Memory B cell (primary cell): ENCODE results near the gene RSPH3.
"Not testable (repeated sequence)": the region's sequence is repeated elsewhere in the genome, so short reads cannot be mapped to it uniquely, and the experiment has no call there.

ENCODE experiments used
- ATAC-seq: fragments of 150-1000 bp; cut with Tn5 transposase; 2 replicates; pipeline ENCODE4 v1.10.0; 2021; ENCODE audit warnings: low read depth, mild to moderate bottlenecking, moderate library complexity
- DNase-seq, 2 donors: peaks; one replicate each; pipeline ENCODE4 v3.0.0; 2022; ENCODE audit warnings: low spot score in 2 of 2
- H3K27ac Mint-ChIP-seq: one replicate; pipeline ENCODE4 v1.8.0; 2022; ENCODE audit warnings: mild to moderate bottlenecking, moderate library complexity, mixed read lengths
- H3K27me3 Mint-ChIP-seq: one replicate; pipeline ENCODE4 v1.8.0; 2022; ENCODE audit warnings: mixed read lengths
- H3K36me3 Mint-ChIP-seq: one replicate; pipeline ENCODE4 v1.8.0; 2022; ENCODE audit warnings: mild to moderate bottlenecking, mixed read lengths
- H3K4me1 Mint-ChIP-seq: one replicate; pipeline ENCODE4 v1.8.0; 2022; ENCODE audit warnings: mixed read lengths
- H3K4me3 Mint-ChIP-seq: one replicate; pipeline ENCODE4 v1.8.0; 2022; ENCODE audit warnings: mild to moderate bottlenecking, moderate library complexity, mixed read lengths
- H3K9me3 Mint-ChIP-seq: one replicate; pipeline ENCODE4 v1.8.0; 2022; ENCODE audit warnings: mixed read lengths

The RSPH3 gene

GRCh38 chr6:158972241-158973233, 27.5 kb downstream of the RSPH3 start:
- Mint-ChIP-seq H3K4me3 (no peak overlapping the region), H3K27me3 (no peaks in the 10 kb centered on the region), H3K36me3 (peaks cover 7% of the 10 kb centered on the region), H3K4me1 (no peaks in the 10 kb centered on the region), H3K9me3 (peaks cover 7% of the 10 kb centered on the region), H3K27ac (peak overlapping the region; percentile 53)
- peak; percentile 81 for ATAC-seq
- DNase-seq, result peak in 1 of 2 donors; percentile 51

GRCh38 chr6:158970640-158971275, 29.2 kb downstream of the RSPH3 start:
- H3K9me3 Mint-ChIP-seq, result peaks cover 10% of the 10 kb centered on the region

GRCh38 chr6:158969148-158969547, 30.9 kb downstream of the RSPH3 start:
- Mint-ChIP-seq H3K36me3 (peaks cover 7% of the 10 kb centered on the region), H3K9me3 (peaks cover 10% of the 10 kb centered on the region), H3K27me3 (no peaks in the 10 kb centered on the region), H3K27ac (no peak overlapping the region), H3K4me1 (no peaks in the 10 kb centered on the region), H3K4me3 (no peak overlapping the region)
- no peak for DNase-seq
- ATAC-seq, result no peak

More at GRCh38 chr6:158970640-158971275, 29.2 kb downstream of the RSPH3 start:
- Mint-ChIP-seq H3K4me1 (no peaks in the 10 kb centered on the region), H3K27me3 (no peaks in the 10 kb centered on the region), H3K4me3 (no peak overlapping the region), H3K27ac (peak overlapping the region; percentile 50), H3K36me3 (peaks cover 7% of the 10 kb centered on the region)
- DNase-seq (no peak), ATAC-seq (no peak)

GRCh38 chr6:158963020-158963808, 36.8 kb downstream of the RSPH3 start:
- H3K27ac Mint-ChIP-seq, result no peak overlapping the region
- H3K36me3 Mint-ChIP-seq, result peaks cover 2% of the 10 kb centered on the region
- H3K4me3 Mint-ChIP-seq, result no peak overlapping the region
- H3K4me1 Mint-ChIP-seq, result peaks cover 8% of the 10 kb centered on the region
- peaks cover 5% of the 10 kb centered on the region for H3K9me3 Mint-ChIP-seq
- no peaks in the 10 kb centered on the region for H3K27me3 Mint-ChIP-seq
- ATAC-seq (no peak), DNase-seq (no peak)

- DNase-seq (no peak), ATAC-seq (no peak)
- Mint-ChIP-seq H3K27me3 (no peaks in the 10 kb centered on the region), H3K4me3 (no peak overlapping the region), H3K27ac (no peak overlapping the region), H3K36me3 (peaks cover 2% of the 10 kb centered on the region), H3K9me3 (peaks cover 2% of the 10 kb centered on the region), H3K4me1 (peaks cover 8% of the 10 kb centered on the region)
These were observed 37.6 kb downstream of the RSPH3 start for GRCh38 chr6:158962371-158962770.

GRCh38 chr6:158960026-158960425, 40.0 kb downstream of the RSPH3 start:
- H3K4me3 Mint-ChIP-seq, result no peak overlapping the region
- DNase-seq (no peak), ATAC-seq (no peak)
- H3K27me3 Mint-ChIP-seq, result no peaks in the 10 kb centered on the region
- H3K4me1 Mint-ChIP-seq, result peaks cover 14% of the 10 kb centered on the region
- H3K9me3 Mint-ChIP-seq, result peaks cover 2% of the 10 kb centered on the region
- H3K27ac Mint-ChIP-seq, result no peak overlapping the region
- H3K36me3 Mint-ChIP-seq, result no peaks in the 10 kb centered on the region

GRCh38 chr6:158959552-158959951, 40.5 kb downstream of the RSPH3 start:
- Mint-ChIP-seq H3K27ac (peak overlapping the region; percentile 65), H3K4me3 (no peak overlapping the region), H3K36me3 (no peaks in the 10 kb centered on the region), H3K4me1 (peaks cover 16% of the 10 kb centered on the region), H3K9me3 (peaks cover 2% of the 10 kb centered on the region), H3K27me3 (no peaks in the 10 kb centered on the region)
- DNase-seq (no peak), ATAC-seq (no peak)

GRCh38 chr6:158958504-158959386, 41.3 kb downstream of the RSPH3 start:
- ATAC-seq, result peak; percentile 87
- H3K36me3 Mint-ChIP-seq, result no peaks in the 10 kb centered on the region
- H3K4me3 Mint-ChIP-seq, result no peak overlapping the region
- peaks cover 16% of the 10 kb centered on the region for H3K4me1 Mint-ChIP-seq
- H3K27me3 Mint-ChIP-seq, result no peaks in the 10 kb centered on the region
- peak; percentile 39 to 43 for DNase-seq
- H3K27ac Mint-ChIP-seq, result peak overlapping the region; percentile 76
- peaks cover 2% of the 10 kb centered on the region for H3K9me3 Mint-ChIP-seq

- no peaks in the 10 kb centered on the region for H3K27me3 Mint-ChIP-seq
- H3K27ac Mint-ChIP-seq, result peak overlapping the region; percentile 46
- ATAC-seq (peak; percentile 77), DNase-seq (no peak)
- peaks cover 2% of the 10 kb centered on the region for H3K9me3 Mint-ChIP-seq
- no peaks in the 10 kb centered on the region for H3K36me3 Mint-ChIP-seq
- H3K4me1 Mint-ChIP-seq, result peaks cover 14% of the 10 kb centered on the region
- peak overlapping the region; percentile 6 for H3K4me3 Mint-ChIP-seq
These were observed 44.7 kb downstream of the RSPH3 start for GRCh38 chr6:158955255-158955654.

GRCh38 chr6:158954753-158955152, 45.2 kb downstream of the RSPH3 start:
- H3K27ac Mint-ChIP-seq, result peak overlapping the region; percentile 46
- no peaks in the 10 kb centered on the region for H3K27me3 Mint-ChIP-seq
- no peaks in the 10 kb centered on the region for H3K36me3 Mint-ChIP-seq
- DNase-seq (no peak), ATAC-seq (no peak)
- H3K9me3 Mint-ChIP-seq, result peaks cover 2% of the 10 kb centered on the region
- H3K4me3 Mint-ChIP-seq, result no peak overlapping the region
- peaks cover 14% of the 10 kb centered on the region for H3K4me1 Mint-ChIP-seq

GRCh38 chr6:158952011-158952410, 48.0 kb downstream of the RSPH3 start:
- not testable (repeated sequence) for H3K4me3 Mint-ChIP-seq, H3K9me3 Mint-ChIP-seq, DNase-seq, H3K4me1 Mint-ChIP-seq, H3K27me3 Mint-ChIP-seq, ATAC-seq, H3K36me3 Mint-ChIP-seq, H3K27ac Mint-ChIP-seq

- ATAC-seq, H3K9me3 Mint-ChIP-seq, DNase-seq, H3K4me3 Mint-ChIP-seq, H3K36me3 Mint-ChIP-seq, H3K27ac Mint-ChIP-seq, H3K27me3 Mint-ChIP-seq: not testable (repeated sequence)
- peaks cover 11% of the 10 kb centered on the region for H3K4me1 Mint-ChIP-seq
These were observed 48.4 kb downstream of the RSPH3 start for GRCh38 chr6:158951565-158951964.

- Mint-ChIP-seq H3K9me3 (peaks cover 6% of the 10 kb centered on the region), H3K4me1 (peaks cover 2% of the 10 kb centered on the region), H3K27ac (no peak overlapping the region), H3K4me3 (no peak overlapping the region), H3K36me3 (peaks cover 6% of the 10 kb centered on the region), H3K27me3 (no peaks in the 10 kb centered on the region)
- ATAC-seq (no peak), DNase-seq (no peak)
These were observed 52.7 kb downstream of the RSPH3 start for GRCh38 chr6:158947284-158947683.
